Stimulated activated CD8-positive, alpha-beta memory T cell treated with anti-CD3 and anti-CD28 coated beads, Interleukin-7, amount 100 ng/mL, for 4 hours (primary cell): ENCODE results near the gene KANK4.

Experiments used
- DNase-seq, 2 donors: peaks; one replicate each; pipeline ENCODE4 v3.0.0-alpha.2; 2020; ENCODE audit warnings: low read depth in 2 of 2

The KANK4 gene

DNA sequence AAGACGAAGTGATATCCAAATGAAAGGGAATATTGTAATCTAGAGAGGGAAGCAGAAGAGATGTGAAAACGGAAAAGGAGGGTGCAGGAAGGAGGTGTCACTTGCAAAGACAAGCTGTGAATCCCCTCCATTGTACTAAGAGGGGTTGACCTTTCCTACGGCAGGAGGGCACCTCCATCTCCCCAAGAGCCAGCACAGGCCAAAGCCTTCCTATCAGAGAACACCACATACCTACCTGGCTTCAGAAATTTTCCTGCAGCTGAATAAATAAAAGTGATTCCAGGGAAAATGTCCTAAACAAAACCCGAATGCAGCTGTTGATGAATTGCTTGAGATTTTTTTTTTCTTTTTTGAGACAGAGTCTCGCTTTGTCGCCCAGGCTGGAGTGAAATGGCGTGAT is 14.3 kb downstream of the KANK4 start:
- no peak for DNase-seq

DNA sequence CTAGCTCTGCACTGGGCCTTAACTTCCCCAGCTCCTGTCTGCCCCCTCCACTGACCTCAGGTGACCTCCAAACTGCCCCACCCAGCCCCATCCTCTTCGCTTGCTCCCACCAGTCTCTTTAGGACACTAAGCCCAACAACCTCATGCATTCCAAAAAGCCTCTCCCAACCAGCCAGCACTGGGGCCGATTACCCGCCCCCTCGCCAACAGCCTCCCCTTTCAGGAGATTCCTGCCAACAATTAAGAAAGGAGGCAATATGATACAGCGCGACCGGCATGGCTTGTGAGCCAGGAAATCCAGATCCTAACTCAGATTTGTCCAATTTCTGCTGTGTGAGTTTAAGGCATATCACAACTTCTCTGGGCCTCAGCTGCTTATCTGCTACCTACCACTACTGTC is 14.7 kb downstream of the KANK4 start:
- no peak for DNase-seq

DNA sequence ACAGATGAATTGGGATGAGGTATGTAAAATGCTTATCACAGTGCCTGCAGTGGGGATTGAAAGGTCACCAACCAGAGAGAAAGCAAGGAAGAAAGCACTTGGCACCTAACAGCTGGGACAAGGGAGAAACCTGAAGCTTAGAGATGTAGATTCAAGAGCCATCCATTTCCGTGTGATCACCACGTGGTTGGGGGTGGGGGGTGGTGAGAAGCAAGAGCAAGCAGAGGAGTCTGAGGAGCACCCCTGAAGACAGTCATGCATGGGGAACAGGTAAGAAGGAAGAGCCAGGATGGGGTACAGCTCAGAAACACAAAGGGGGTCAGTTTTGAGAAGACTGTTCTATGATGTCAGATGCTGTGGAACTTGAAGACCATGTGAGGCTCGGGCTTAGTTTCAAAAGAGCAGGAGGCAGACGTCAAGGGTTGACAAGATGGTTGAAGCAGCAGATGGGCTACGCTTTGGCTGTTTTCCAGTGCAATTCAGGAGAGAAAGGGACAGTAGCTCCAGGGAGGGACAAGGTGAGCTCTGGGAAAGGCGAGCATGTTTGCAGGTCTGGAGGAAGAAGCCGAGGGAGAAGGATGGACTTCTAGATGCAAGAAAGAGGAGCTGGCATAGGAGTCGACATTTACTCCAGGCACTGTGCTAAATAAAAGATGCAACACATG is 17.4 kb downstream of the KANK4 start:
- no peak for DNase-seq

DNA sequence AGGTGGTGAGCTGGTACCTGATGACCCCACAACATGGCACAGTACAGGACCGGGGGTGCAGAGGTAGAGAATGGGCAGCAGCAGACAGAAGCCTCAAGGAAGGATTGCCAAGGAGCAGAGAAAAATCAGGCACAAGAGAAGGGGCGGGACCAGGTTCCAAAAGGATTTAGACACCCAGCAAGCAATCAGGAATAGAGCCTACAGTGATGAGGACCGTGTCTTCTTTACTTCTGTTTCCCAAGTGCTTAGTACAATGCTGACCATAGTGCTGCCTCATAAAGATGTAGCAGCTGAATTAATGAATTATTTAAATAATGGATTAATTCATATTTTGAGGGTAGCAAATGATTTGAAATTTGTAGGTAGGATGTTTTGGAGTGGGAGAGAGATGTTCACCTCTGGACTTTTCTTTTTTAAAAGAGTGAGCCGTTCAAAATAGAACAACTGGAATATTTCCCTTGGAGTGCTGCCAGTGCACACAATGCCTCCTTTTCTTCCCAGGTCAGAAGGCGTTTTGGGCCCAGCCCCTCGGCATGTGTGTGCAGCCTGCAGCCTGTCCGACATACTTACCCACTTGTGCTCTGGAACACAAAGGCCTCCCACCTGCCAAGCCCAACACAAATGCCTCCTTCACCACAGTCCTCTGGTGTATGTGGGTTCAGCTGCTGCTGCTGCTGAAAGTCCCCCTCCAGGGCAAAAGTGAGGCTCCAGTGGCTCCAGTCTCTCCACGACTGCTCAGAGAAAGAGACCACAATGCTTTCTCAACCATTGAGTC is 19.6 kb downstream of the KANK4 start:
- no peak for DNase-seq

DNA sequence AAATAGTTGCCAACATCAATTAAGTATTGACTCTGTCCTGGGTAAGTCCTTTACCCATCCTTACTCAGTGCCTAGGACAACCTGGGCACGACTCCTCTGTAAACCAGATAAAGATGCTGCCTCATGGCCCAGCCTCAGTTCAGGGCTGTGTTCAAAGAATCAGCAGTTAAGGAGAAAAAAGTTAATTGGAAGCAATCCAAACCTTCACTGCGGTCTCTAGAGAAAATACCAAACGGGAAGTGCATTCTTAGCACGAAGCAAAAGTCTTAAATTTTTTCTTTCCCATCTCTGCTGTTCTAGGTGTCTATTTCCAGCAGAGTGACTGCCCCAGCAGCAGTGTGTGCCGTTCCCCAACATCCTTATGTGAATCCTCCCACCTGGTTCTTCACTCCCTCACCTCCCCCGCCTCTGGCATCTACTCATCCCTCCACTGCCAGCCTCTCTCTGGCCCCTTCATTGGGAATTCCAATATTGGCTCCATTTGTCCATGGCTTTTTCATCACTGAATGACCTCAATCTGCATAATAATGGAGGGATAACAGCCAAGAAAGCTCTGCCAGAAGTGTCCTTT is 23.2 kb downstream of the KANK4 start:
- no peak for DNase-seq

DNA sequence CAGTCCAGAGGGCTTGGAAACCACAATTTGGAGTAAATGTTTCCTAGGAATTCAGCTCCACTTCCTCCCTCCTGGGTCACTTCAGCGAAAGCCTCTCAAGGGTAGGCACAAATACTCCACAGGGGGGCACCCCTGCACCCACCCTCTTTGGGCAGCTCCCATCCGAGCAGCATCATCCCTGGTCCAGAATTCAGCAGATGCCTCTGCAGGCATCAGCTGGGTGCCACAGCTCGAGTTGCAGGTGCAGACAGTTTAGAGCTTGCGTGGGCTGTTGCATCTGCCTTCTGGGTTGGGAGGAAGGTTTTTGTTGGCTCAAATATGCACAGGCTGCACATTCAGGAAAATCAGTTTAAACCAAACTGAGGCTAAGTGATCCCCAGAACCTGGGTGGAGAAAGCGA is 25.0 kb downstream of the KANK4 start:
- no peak for DNase-seq

DNA sequence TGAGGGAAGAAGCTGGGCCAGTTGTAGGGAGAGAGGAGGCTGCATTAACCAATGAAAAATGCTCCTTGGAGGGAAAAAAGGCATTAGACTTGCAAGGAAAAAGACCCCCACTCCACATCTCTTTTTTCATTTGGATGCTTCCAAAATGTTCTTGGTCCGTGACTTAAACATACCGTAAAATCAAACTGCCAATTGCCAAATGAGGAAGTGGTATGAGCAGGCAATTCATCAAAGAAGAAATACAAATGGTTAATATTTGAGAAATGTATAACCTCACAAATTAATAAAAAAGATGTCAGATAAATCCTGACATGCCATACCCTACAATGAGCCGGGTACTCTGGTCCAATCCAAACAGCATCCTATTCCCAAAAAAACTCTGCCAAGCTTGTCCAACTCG is 30.6 kb downstream of the KANK4 start:
- DNase-seq: no peak

DNA sequence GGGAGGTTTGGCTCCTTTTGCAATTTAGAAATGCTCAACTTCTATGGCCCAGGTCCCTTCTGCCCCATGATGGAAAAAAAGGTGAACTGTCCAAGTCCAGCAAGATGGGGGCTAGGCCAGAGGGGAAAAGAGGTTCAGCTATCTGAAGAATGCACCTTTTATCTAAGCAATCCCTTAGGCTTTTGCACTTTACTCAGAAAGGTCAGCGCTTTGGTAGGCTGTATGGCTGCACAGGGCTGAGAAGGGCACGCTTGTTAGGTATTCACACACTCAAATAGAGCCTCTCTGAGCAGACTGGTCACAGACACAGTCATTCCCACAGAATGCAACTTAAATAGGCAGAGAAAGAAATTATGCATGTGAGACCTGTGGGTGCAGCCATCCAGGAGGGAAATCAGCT is 31.0 kb downstream of the KANK4 start:
- DNase-seq: no peak

DNA sequence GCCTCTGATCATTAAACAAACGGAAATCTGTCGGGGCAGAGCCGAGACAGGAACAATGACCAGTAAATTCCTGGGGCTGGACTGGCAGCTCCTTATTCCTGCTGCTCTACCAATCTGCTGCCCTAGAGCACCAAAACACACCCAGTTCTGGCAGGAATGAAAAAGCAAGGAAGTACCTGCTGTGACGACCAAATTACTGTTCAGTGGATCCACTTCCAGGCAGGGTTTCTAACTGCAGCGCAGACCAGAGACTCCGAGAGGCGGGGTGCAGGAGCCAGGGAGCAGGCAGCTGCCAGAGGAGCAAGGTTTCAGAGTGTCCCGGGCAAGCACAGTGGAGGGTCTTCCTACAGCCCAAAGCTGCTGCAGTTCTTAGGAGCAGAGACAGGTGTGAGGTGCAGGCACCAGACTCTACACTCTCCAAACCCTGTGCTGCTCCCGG is 32.4 kb downstream of the KANK4 start:
- DNase-seq: no peak

DNA sequence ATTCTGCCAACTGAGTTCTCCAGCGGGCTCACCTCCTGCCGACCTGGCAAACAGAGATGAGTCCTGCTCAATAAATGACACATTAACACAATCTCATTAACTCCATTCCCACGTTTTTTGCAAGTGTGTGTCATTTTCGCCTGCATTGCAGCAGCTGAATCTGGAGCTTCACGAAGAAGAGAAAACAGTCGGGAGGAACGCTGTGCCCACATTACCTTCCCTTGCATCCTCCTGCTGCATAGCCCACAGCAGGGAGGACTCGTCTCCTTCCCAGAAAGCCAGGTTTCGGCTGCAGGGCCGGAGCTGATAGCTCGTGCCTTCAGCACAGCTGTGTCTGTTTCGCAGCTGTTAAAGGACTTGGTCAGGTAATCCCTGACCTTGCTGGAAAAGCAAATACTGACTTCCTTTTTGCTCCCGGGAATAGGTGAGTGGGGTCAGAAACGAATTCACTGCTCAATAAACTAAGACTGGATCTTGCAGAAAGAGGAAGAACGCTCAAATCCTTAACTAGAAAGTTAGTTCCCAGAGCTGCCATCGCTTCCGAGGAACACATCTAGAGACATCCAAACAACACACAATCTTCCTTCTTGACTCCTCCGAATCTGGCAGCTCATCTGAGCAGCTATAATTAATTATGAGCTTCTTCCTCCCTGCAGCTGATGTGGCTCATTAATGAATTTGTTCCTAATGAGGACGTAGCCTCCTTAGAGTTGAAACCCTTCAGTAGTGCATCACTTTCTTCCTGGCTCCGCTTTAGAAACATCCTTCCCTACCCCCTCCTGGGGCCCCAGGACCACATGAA is 33.0 kb downstream of the KANK4 start:
- DNase-seq: no peak

DNA sequence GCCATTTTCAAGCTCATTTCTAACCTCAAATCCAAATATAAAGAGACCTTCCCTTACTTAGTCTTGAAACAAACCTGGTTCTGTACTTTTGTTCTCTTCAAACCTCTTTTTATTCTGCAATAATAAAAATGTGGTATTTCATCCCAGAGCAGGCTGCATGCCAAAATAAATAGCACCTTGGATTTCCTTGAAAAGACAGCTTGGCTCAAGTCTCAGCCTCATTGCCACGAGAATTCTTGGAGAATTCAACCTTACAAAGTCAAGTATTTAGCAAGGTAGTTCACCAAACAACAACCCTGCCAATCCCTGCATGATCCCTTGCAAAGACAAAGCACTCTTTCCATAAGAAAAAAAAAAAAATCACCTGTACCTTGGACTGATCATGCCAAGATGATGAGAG is 33.8 kb downstream of the KANK4 start:
- DNase-seq: no peak

DNA sequence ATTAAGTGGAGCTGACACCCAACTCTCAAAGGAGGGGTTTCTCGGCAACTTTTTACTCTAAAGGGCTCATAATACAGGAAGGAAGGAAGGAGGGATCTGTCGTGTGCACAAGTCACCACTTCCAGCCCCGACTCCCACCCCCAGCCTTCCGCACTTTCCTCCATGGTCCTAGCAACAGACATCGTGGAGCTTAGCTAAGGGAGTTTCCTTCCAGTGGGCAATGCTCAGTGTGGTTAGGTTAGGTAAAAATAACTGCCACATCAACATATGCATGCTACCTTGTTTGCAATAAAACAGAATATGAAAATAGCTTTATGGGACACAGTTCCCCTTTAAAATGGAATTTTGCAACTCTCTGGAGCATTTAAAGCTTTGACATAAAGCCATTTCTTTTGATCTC is 35.2 kb downstream of the KANK4 start:
- no peak for DNase-seq

DNA sequence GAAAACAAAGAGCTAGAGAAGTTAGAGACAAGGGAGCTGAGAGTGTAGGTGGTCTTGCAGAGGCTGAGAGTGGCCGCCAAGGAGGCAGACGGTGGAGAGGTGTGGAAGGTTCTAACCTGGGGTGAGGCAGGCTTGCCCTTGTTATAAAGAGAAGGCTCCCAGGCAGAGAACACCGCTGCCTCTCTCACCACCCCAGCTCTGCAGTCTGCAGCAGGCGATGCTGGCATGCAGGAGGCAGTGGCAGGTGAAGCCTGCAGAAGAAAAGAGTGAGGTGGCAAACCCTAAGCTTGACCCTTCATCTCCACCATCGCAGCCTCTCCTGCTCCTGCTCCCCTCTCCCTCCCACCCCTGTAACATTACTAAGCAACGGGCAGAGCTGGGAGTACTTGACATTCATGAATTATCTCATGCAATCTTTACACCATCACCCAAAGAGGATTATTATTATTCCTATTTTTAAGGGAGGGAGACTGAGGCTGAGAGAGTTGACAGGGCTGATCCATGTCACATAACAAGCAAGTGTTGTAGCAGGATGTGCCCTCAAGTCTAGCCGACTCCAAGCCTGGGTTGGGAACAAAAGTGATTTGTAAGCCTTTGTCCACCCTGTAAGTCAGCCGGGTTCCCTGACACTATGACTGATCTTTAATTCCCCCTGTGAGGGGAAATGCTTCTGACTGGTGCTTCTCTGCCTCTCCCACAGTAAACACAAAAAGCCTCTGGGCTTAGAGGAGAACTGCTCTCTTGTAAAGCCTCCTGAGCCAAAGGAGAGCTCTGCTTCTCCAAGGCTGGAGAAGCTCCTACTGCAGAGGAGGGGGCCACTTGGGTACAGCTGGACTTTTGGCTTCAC is 36.1 kb downstream of the KANK4 start:
- no peak for DNase-seq

DNA sequence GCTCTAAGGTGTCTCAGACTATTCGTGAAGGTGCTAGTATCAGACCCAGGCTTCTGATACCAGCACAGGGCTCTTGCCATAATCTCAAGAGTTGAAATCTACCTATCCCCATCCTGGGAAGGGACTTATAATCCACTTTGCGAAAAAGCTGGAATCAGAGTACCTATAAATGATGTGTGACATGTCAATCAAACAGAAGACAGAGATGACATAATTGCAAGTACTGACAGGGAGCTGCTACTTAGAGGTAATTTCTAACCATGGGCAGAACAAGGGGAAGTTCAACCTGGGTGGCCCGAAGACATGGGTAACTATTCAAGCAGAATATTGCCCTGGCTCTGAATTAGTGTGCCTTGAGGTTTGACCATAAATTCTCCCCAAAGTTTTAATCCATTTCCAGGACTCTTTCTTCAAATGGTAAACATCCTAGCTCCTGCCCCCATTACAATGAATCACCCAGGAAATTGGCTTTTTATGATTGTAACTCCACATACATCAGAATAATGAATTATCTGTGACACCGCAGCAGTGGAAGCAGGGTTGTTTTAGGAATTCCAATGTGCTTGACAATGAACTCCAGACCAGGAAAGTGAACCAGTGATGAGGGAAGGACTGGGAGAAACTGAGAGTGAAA is 37.2 kb downstream of the KANK4 start:
- DNase-seq: no peak

DNA sequence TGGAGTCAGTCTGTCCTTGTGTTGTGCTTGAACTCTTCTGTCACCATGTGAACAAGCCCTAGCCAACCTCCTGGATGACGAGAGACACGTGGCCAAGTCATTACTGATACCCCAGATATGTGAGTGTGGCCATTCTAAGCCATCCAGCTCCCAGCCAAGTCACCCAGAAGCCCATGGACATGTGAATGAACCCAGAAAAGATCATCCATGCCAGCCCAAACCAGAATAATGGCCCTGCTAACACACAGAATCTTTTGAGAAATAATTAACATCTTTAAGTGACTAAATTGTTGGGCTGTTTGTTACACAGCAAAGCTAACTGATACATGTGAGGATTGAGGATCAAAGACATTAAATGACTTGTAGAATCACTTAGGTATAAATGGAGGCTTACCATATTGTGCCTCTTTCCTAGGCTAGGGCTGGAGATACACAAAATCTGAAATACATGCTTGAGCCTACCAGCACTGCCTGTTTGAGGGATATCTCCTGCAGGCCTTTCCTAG is 38.2 kb downstream of the KANK4 start:
- no peak for DNase-seq

DNA sequence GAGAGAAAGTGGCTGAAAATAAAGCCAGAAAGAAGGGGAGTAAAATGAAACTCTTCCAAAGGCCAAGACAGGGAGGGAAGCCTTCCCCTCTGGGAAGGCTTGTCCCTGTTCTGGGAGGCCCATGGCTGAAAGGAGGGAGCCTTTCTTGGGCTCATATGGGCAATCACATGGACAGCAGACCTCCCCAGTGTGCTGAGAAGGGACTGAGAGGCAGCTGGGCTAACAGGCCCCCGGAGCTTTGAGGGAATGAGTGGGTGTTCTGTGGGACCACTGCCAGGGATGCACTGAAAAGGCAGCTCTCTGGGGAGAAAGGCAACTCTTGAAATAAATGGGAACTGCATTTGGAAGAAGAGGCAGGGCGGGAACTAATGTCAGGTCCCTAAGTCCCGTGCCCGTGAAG is 39.1 kb downstream of the KANK4 start:
- no peak for DNase-seq

DNA sequence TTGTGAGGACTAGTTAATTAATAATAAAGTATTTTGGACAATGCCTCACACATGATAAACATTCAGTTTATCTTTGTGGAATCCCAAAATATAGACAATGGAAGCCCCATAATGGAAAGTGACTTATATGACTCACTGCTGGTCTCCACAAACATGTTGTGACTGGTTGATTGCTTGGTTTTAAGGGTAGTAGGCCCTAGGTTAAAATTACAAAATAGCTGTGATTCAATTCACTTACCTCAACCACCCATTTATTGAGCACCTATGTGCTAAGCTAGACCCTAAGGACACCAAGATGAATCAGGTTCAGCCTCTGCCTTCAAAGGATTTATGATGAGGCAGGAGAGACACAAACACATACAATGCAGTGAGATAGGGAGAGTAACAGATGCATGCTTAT is 42.4 kb downstream of the KANK4 start:
- no peak for DNase-seq

DNA sequence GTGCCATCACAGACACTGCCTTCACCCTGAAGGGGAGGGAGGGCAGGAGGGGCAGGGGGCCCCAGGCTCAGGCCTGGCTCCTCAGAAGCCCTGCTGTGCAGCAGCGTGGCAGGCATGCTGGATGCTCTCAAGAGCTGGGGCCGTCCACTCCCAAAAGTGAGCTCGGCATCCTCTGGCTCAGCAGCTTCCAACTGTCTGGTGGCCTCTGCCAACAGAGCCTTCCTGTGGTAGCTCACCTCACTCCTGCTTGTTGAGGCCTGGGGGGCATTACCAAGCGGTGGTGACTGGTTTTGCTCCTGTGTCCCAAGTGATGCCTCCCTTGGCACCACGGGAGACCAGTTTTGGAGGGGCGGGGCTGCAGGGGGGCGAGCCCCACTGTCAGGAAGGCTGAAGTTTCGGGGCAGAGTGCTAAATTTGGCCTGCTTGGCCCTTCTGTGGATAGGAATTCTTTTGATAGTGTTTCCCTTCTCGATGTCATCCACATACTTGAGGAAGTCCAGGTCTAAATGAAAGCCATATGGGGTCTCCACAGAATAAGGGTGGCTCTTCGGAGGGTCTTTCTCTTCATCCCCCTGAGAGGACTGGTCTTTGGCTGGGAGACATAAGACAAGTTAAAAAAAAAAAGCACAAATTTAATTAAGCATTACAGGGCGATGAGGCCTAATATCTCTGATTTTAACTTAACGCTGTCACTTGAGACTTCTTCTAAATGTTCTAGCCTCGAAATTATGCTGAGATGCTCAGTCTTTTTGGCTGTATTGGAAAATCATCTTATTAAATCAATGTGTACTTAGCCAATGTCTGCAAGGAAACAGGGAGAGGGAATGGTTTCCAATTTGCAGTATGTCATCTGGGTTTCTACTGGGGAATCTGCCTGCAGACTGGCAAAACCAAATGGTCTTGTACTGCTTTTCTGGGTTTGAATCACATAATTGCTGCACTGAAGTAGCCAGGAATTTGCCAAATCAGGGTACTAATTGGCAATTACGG is 44.4 kb downstream of the KANK4 start:
- DNase-seq: no peak

DNA sequence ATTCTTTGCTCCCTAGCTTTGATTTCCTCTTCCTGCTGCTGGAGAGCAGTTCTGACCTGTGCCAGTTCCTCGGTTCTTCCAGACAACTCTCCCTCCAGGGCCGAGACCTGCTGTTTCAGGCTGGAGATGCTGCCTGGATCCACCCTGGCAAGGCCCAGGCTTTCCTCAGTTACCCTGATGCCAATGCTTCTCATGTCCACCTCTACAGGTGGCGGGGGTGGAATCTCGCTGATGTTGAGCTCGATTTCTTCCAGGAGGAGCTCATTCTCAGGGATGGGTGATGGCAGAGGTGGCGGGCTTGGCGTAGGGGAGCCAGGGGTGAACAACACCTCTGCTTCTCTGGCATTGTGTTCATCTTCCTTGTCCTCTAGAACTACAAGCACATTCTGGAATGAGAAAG is 45.3 kb downstream of the KANK4 start:
- DNase-seq: no peak
